ENCODE data around the gene ADAM19. TPM values are rescaled to one million over a fixed set of nuclear protein-coding genes. Genes with fewer than 3 reads are reported as not detected.

ADAM19 gene
- total and polyA plus RNA-seq, 2 of the 4 experiments (the other 2 are of a cell fraction): 35.5 to 49.2 TPM

DNA sequence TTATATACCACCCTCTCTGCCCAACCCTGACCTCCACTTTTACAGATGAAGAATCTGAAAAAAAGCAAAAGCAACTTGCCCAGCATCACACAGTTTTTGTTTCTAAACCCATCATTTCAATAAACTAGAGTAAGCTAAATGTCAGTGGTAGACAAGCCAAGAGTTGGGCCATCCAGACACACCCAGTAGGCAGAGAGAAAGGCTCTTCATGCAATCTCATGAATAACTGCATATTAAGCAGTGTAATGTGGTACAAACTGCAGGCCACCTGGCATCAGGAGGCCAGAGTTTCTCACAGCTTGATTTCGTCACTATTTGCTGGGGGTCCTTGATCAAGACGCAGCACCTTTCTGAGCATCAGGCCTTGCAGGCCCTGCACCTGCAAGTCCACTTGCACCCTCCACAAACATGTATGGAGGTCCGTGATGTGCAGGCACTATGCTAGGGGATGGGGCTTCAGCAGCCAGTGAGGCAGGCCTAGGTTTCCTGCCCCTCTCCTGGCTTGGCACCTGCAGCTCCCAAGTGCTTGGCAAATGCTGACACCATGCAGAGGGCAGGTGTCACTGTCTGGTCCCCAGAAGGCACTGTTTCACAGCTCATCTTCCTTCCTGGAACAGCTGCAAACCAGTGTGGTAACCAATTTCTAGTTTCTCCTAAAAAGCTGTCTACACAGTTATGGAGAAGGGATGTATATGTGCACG is 29.8 kb downstream of the ADAM19 start:
- peak overlapping the region; percentile 2; the same call in 1 of the 2 replicates for H2BK20ac ChIP-seq (ENCODE audit: low read depth, low read length)
- ATAC-seq (ENCODE audit: low read depth): no peak
- H2BK5ac ChIP-seq (ENCODE audit: low read depth, low read length, poor library complexity, severe bottlenecking): peak overlapping the region; percentile 97
- TF ChIP-seq NFE2L2 (IDR thresholded peaks at IDR 0.05; ENCODE audit: low read depth, low read length) (no peak), MAZ (IDR thresholded peaks at IDR 0.05; ENCODE audit: borderline replicate concordance, low read depth, low read length) (no peak), POLR2A (IDR thresholded peaks at IDR 0.05; ENCODE audit: low read depth, low read length) (no peak), SMC3 (IDR thresholded peaks at IDR 0.05; ENCODE audit: low read depth, low read length) (no peak), CEBPB (IDR thresholded peaks at IDR 0.05; ENCODE audit: low read depth, low read length) (no peak), BHLHE40 (IDR thresholded peaks at IDR 0.05; ENCODE audit: low read depth, low read length) (no peak), ELK1 (IDR thresholded peaks at IDR 0.05; ENCODE audit: borderline replicate concordance, low read depth, low read length) (no peak), MXI1 (IDR thresholded peaks at IDR 0.05; ENCODE audit: borderline replicate concordance, low read depth, low read length) (no peak)
- no TSS peak for BruUV-seq (replicated peaks)
- DNase-seq: no peak
- peak overlapping the region; percentile 25; the same call in 1 of the 2 replicates for H3K4me2 ChIP-seq (ENCODE audit: low read depth, low read length)
- no peaks in the 10 kb centered on the region for H3K9me3 ChIP-seq (ENCODE audit: control insufficient read depth, insufficient read depth, low read length)
- H3K4ac ChIP-seq (ENCODE audit: low read depth, low read length): peak overlapping the region; percentile 100
- no peak overlapping the region for H2AFZ ChIP-seq (replicated peaks; ENCODE audit: low read length, poor library complexity)
- H3K4me3 ChIP-seq (ENCODE audit: insufficient read depth, low read depth, low read length): no peak overlapping the region
- intact Hi-C loops (cut with micrococcal nuclease) (no loop called here), dilution Hi-C loops (cut with HindIII; ENCODE audit: low sequenced_read_pairs, unreplicated experiment) (no loop called here), in situ Hi-C loops (cut with MboI; ENCODE audit: low sequenced_read_pairs) (no loop called here)
- CTCF ChIA-PET: no interaction called here
- H3K18ac ChIP-seq (ENCODE audit: low read depth, low read length): peak overlapping the region; percentile 55
- no peaks in the 10 kb centered on the region for H3K27me3 ChIP-seq (ENCODE audit: control insufficient read depth, insufficient read depth, low read length)
- peaks cover 29 to 77% of the 10 kb centered on the region in 2 experiments; a peak in 3 of 4 replicates for H3K79me1 ChIP-seq (ENCODE audit: low read depth in 1 of 2, low read length in 2 of 2)
- peaks cover 16% of the 10 kb centered on the region; the same call in 1 of the 2 replicates for H4K20me1 ChIP-seq (ENCODE audit: insufficient read depth, low read length)
- H4K8ac ChIP-seq (ENCODE audit: low read depth in 2 of 2, low read length in 2 of 2): peak overlapping the region; percentile 52 to 81; a peak in 3 of 4 replicates
- peak overlapping the region; percentile 31; the same call in 1 of the 2 replicates for H3K27ac ChIP-seq (ENCODE audit: insufficient read depth, low read length)
- H3K14ac ChIP-seq (replicated peaks; ENCODE audit: low read depth, low read length): peak overlapping the region; percentile 77
- H2BK15ac ChIP-seq (ENCODE audit: low read depth, low read length): peak overlapping the region; percentile 93; the same call in 1 of the 3 replicates
- peaks cover 25% of the 10 kb centered on the region for H3K9me1 ChIP-seq (ENCODE audit: insufficient read depth, low read length)
- peaks cover 3% of the 10 kb centered on the region for H3K36me3 ChIP-seq (ENCODE audit: control insufficient read depth, insufficient read depth, low read length)
- H3K4me1 ChIP-seq (ENCODE audit: control insufficient read depth, insufficient read depth, low read length): peaks cover 55% of the 10 kb centered on the region
- H3K56ac ChIP-seq (ENCODE audit: extremely low read depth, insufficient read depth, low read length): no peak overlapping the region
- WGBS, 2 experiments (ENCODE audit: extremely low coverage in 2 of 2, insufficient read length in 1 of 2): no CpG with 5 or more reads among the region's 4 CpGs
- no peak overlapping the region for H2AK9ac ChIP-seq (replicated peaks; ENCODE audit: low read depth, low read length, poor library complexity)
- no peak overlapping the region for H3K9ac ChIP-seq (ENCODE audit: low read depth, low read length)
- H4K91ac ChIP-seq (ENCODE audit: insufficient read depth, low read depth, low read length): peak overlapping the region; percentile 51
- POLR2A ChIA-PET (ENCODE audit: unreplicated experiment): no interaction called here
- peak overlapping the region; percentile 35; the same call in 1 of the 2 replicates for H2AK5ac ChIP-seq (ENCODE audit: low read depth, low read length)
- H4K5ac ChIP-seq (ENCODE audit: low read depth, low read length): peak overlapping the region; percentile 36; the same call in 1 of the 2 replicates
- H3K23ac ChIP-seq (ENCODE audit: low read depth, low read length): 0 out of 2 replicates have a peak overlapping the region, but pooled peaks have one; percentile 19
- H2BK120ac ChIP-seq (ENCODE audit: low read depth, low read length): peak overlapping the region; percentile 99
